SK-N-SH (cell line): ENCODE results near the gene UVRAG. TPM values are rescaled to one million over a fixed set of nuclear protein-coding genes. Genes with fewer than 3 reads are reported as not detected.

Experiments used
- CTCF ChIA-PET: fragments of 300-600, 350-600 bp; formaldehyde crosslinking; extraction: SDS; loops from one replicate; lab custom pipeline; 2021; lab: Yijun Ruan, JAX
- POLR2A ChIA-PET: fragments of 350-600 bp; sonication (Branson Sonifier 250); formaldehyde crosslinking; extraction: SDS; loops from one replicate; lab custom pipeline; 2020; ENCODE audit warnings: antibody characterized with exemption, inconsistent platforms; lab: Yijun Ruan, JAX
- DNase-seq: peaks from one replicate; pipeline ENCODE4 v3.0.0; 2012
- H2AFZ ChIP-seq: fragments of 200-600 bp; sonication (generic); 2 replicates; pipeline ENCODE4 v1.8.1; 2016; ENCODE audit warnings: antibody characterized with exemption, mild to moderate bottlenecking, low read depth
- H3F3A ChIP-seq: fragments of 200-600 bp; sonication (generic); replicated peaks from 2 replicates; pipeline ENCODE3; 2016; ENCODE audit warnings: antibody characterized with exemption, mild to moderate bottlenecking; ENCODE audit not compliant: insufficient read depth
- H3K27ac ChIP-seq, 2 experiments: fragments of 200-500 bp in 1 of 2; fragments of 200-600 bp in 1 of 2; sonication (Bioruptor generic) in 1 of 2; sonication (generic), shearing (Covaris generic) in 1 of 2; 2 replicates each; pipeline versions ENCODE4 v1.5.1 to v1.6.1; 2014 to 2016; ENCODE audit warnings: low read depth in 2 of 2, inconsistent platforms in 1 of 2, low read length in 1 of 2, mild to moderate bottlenecking in 1 of 2, mixed read lengths in 1 of 2
- H3K27me3 ChIP-seq: fragments of 200-600 bp; sonication (generic), shearing (Covaris generic); 2 replicates; pipeline ENCODE4 v1.6.1; 2016; ENCODE audit warnings: mixed run types; ENCODE audit not compliant: insufficient read depth
- H3K36me3 ChIP-seq, 2 experiments: fragments of 200-500 bp in 1 of 2; fragments of 200-600 bp in 1 of 2; sonication (Bioruptor generic) in 1 of 2; sonication (generic) in 1 of 2; replicated peaks in 1 of 2; 2 replicates each; pipeline versions ENCODE3 to v1.5.1; 2014 to 2016; ENCODE audit warnings: low read length in 1 of 2, mild to moderate bottlenecking in 1 of 2; ENCODE audit not compliant: insufficient read depth in 2 of 2, control insufficient read depth in 1 of 2
- H3K4me1 ChIP-seq, 2 experiments: fragments of 200-500 bp in 1 of 2; fragments of 200-600 bp in 1 of 2; sonication (Bioruptor generic) in 1 of 2; sonication (generic), shearing (Covaris generic) in 1 of 2; 2 replicates each; pipeline versions ENCODE4 v1.5.1 to v1.6.1; 2014 to 2016; ENCODE audit warnings: low read depth in 1 of 2, low read length in 1 of 2, mixed run types in 1 of 2; ENCODE audit not compliant: insufficient read depth in 2 of 2, control insufficient read depth in 1 of 2
- H3K4me2 ChIP-seq: fragments of 200-600 bp; sonication (generic), shearing (Covaris generic); 2 replicates; pipeline ENCODE4 v1.6.1; 2017; ENCODE audit warnings: mixed run types
- H3K4me3 ChIP-seq, 2 experiments: fragments of 200-500 bp in 1 of 2; fragments of 200-600 bp in 1 of 2; sonication (Bioruptor generic) in 1 of 2; sonication (generic), shearing (Covaris generic) in 1 of 2; 2 replicates each; pipeline versions ENCODE4 v1.5.1 to v1.8.1; 2014 to 2016; ENCODE audit warnings: low read depth in 2 of 2, inconsistent platforms in 1 of 2, low read length in 1 of 2, mild to moderate bottlenecking in 1 of 2, mixed read lengths in 1 of 2, moderate library complexity in 1 of 2
- H3K79me2 ChIP-seq: fragments of 200-600 bp; sonication (generic); 2 replicates; pipeline ENCODE4 v1.8.1; 2017; ENCODE audit warnings: mild to moderate bottlenecking; ENCODE audit not compliant: insufficient read depth
- H3K9ac ChIP-seq: fragments of 200-600 bp; sonication (generic); 2 replicates; pipeline ENCODE4 v1.6.1; 2017; ENCODE audit warnings: mixed run types
- H3K9me2 ChIP-seq: fragments of 200-600 bp; sonication (generic); 2 replicates; pipeline ENCODE4 v1.6.1; 2017; ENCODE audit warnings: mixed run types
- H3K9me3 ChIP-seq: fragments of 200-600 bp; sonication (generic); 2 replicates; pipeline ENCODE4 v1.6.1; 2017; ENCODE audit warnings: mixed run types, mild to moderate bottlenecking, moderate library complexity
- H4K20me1 ChIP-seq: fragments of 200-600 bp; sonication (generic); 2 replicates; pipeline ENCODE4 v1.6.1; 2017; ENCODE audit warnings: mild to moderate bottlenecking, mixed run types; ENCODE audit not compliant: insufficient read depth
- ELF1 ChIP-seq: IDR thresholded peaks from 2 replicates; pipeline ENCODE4 v1.4.0; 2012
- EP300 ChIP-seq, 2 experiments: IDR thresholded peaks; 2 replicates each; pipeline versions ENCODE4 v1.4.0 to v1.6.1; 2012; ENCODE audit warnings: borderline replicate concordance in 1 of 2, low read depth in 1 of 2, low read length in 1 of 2
- EZH2phosphoT487 ChIP-seq: fragments of 200-600 bp; sonication (generic); IDR thresholded peaks from 2 replicates; pipeline ENCODE4 v1.6.1; 2017; ENCODE audit warnings: low read depth, mixed run types, mild to moderate bottlenecking, antibody characterized with exemption, moderate library complexity, borderline replicate concordance
- GATA2 ChIP-seq: sonication (generic); formaldehyde crosslinking; IDR thresholded peaks from 2 replicates; pipeline ENCODE4 v1.5.0; 2020; ENCODE audit warnings: mild to moderate bottlenecking, missing genetic modification reagents
- MXI1 ChIP-seq: IDR thresholded peaks from 2 replicates; pipeline ENCODE4 v1.6.1; 2012; ENCODE audit warnings: mild to moderate bottlenecking, low read depth, low read length, improper control_type of control experiment
- NFIC ChIP-seq: IDR thresholded peaks from 2 replicates; pipeline ENCODE4 v1.4.0; 2012; ENCODE audit warnings: borderline replicate concordance
- NRF1 ChIP-seq: IDR thresholded peaks from 2 replicates; pipeline ENCODE4 v1.6.1; 2012; ENCODE audit warnings: low read depth, mild to moderate bottlenecking, low read length
- POLR2AphosphoS5 ChIP-seq: IDR thresholded peaks from 2 replicates; pipeline ENCODE4 v1.6.1; 2012; ENCODE audit warnings: low read depth, low read length
- RAD21 ChIP-seq: IDR thresholded peaks from 2 replicates; pipeline ENCODE4 v1.6.1; 2012; ENCODE audit warnings: mild to moderate bottlenecking, low read length
- RCOR1 ChIP-seq: fragments of 150-350 bp; IDR thresholded peaks from 2 replicates; pipeline ENCODE4 v1.6.1; 2017; ENCODE audit warnings: antibody characterized with exemption, low read length
- RXRA ChIP-seq: IDR thresholded peaks from 2 replicates; pipeline ENCODE4 v1.4.0; 2012; ENCODE audit warnings: low read depth, mild to moderate bottlenecking, borderline replicate concordance
- TCF12 ChIP-seq: IDR thresholded peaks from 2 replicates; pipeline ENCODE4 v1.4.0; 2012
- TEAD4 ChIP-seq: IDR thresholded peaks from 2 replicates; pipeline ENCODE4 v1.4.0; 2012; ENCODE audit warnings: mild to moderate bottlenecking, borderline replicate concordance; ENCODE audit not compliant: insufficient read depth
- WGBS: methylation state at CpG from one replicate; pipeline ENCODE4 v1.1.6; 2017; ENCODE audit warnings: low lambda C conversion rate; 5-methylcytosine and 5-hydroxymethylcytosine counted together
- polyA plus RNA-seq, 3 experiments: library from polyadenylated mRNA; depleted of rRNA; stranded (reverse); fragments of >200 nt; gene quantifications; 2 replicates each; pipeline ENCODE4 v1.2.3, GENCODE V29; 2012
- TF ChIP-seq, protein P1 (sequence below): IDR thresholded peaks from 2 replicates; pipeline ENCODE4 v1.6.1; 2012; ENCODE audit warnings: mild to moderate bottlenecking, low read depth, low read length, moderate library complexity
- TF ChIP-seq, protein P2 (sequence below): IDR thresholded peaks from 2 replicates; pipeline ENCODE4 v1.4.0; 2012; ENCODE audit warnings: low read depth, borderline replicate concordance
- TF ChIP-seq, protein P3 (sequence below): fragments of 200-600 bp; sonication (generic); IDR thresholded peaks from 2 replicates; pipeline ENCODE4 v1.6.1; 2017; ENCODE audit warnings: antibody characterized with exemption, mild to moderate bottlenecking, moderate library complexity
- TF ChIP-seq, protein P4 (sequence below): IDR thresholded peaks from 2 replicates; pipeline ENCODE4 v1.4.0; 2012; ENCODE audit warnings: low read depth
- TF ChIP-seq, protein P5 (sequence below): fragments of 150-350 bp; IDR thresholded peaks from 2 replicates; pipeline ENCODE4 v1.6.1; 2017; ENCODE audit warnings: antibody characterized with exemption, low read length, low read depth, borderline replicate concordance

The UVRAG gene
- polyA plus RNA-seq, 1 of the 3 experiments (the other 2 are of a cell fraction): 5.8 TPM

DNA sequence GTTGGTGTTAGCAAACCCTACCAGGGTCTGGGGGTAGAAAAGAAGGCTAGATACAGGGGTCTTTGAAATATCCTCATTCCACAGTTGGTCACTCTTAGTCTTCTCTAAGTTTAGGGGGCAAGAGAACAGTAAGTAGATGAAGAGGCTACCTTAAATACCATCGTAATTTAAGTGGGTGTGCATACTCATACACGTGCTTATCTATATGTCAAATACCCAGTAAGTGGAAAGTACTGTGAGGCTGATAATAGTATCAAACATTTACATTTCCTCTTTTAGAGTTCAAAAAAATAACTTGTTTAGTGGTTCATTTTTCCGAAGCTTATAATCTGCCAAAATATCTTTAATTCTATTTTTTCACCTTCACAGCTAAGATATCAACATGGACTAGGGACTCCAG is 300.5 kb downstream of the UVRAG start:
- H3K4me2 ChIP-seq: no peak overlapping the region

More for the DNA sequence above, 300.5 kb downstream of the UVRAG start:
- no peak overlapping the region for H2AFZ ChIP-seq
- H3K4me1 ChIP-seq: peaks cover 0 to 9% of the 10 kb centered on the region in 2 experiments; a peak in 1 of 4 replicates
- no peak overlapping the region for H3K9ac ChIP-seq
- no peak for DNase-seq
- H3K9me3 ChIP-seq: no peaks in the 10 kb centered on the region
- POLR2A ChIA-PET: no interaction called here
- H3K79me2 ChIP-seq: no peaks in the 10 kb centered on the region
- no peaks in the 10 kb centered on the region for H3F3A ChIP-seq
- H4K20me1 ChIP-seq: no peaks in the 10 kb centered on the region
- H3K4me3 ChIP-seq: no peak overlapping the region
- TF ChIP-seq RCOR1 (no peak), EZH2phosphoT487 (no peak), NFIC (no peak), MXI1 (no peak), NRF1 (no peak), TEAD4 (no peak), EP300 (IDR thresholded peaks at IDR 0.05; ENCODE audit: borderline replicate concordance in 1 of 2, low read depth in 1 of 2, low read length in 1 of 2) (no peak), ELF1 (no peak), RAD21 (no peak), POLR2AphosphoS5 (no peak), GATA2 (CRISPR knock-in tag) (no peak), RXRA (no peak), TCF12 (no peak)
- TF ChIP-seq, protein P1, sequence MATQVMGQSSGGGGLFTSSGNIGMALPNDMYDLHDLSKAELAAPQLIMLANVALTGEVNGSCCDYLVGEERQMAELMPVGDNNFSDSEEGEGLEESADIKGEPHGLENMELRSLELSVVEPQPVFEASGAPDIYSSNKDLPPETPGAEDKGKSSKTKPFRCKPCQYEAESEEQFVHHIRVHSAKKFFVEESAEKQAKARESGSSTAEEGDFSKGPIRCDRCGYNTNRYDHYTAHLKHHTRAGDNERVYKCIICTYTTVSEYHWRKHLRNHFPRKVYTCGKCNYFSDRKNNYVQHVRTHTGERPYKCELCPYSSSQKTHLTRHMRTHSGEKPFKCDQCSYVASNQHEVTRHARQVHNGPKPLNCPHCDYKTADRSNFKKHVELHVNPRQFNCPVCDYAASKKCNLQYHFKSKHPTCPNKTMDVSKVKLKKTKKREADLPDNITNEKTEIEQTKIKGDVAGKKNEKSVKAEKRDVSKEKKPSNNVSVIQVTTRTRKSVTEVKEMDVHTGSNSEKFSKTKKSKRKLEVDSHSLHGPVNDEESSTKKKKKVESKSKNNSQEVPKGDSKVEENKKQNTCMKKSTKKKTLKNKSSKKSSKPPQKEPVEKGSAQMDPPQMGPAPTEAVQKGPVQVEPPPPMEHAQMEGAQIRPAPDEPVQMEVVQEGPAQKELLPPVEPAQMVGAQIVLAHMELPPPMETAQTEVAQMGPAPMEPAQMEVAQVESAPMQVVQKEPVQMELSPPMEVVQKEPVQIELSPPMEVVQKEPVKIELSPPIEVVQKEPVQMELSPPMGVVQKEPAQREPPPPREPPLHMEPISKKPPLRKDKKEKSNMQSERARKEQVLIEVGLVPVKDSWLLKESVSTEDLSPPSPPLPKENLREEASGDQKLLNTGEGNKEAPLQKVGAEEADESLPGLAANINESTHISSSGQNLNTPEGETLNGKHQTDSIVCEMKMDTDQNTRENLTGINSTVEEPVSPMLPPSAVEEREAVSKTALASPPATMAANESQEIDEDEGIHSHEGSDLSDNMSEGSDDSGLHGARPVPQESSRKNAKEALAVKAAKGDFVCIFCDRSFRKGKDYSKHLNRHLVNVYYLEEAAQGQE: no peak
- TF ChIP-seq, protein P2, sequence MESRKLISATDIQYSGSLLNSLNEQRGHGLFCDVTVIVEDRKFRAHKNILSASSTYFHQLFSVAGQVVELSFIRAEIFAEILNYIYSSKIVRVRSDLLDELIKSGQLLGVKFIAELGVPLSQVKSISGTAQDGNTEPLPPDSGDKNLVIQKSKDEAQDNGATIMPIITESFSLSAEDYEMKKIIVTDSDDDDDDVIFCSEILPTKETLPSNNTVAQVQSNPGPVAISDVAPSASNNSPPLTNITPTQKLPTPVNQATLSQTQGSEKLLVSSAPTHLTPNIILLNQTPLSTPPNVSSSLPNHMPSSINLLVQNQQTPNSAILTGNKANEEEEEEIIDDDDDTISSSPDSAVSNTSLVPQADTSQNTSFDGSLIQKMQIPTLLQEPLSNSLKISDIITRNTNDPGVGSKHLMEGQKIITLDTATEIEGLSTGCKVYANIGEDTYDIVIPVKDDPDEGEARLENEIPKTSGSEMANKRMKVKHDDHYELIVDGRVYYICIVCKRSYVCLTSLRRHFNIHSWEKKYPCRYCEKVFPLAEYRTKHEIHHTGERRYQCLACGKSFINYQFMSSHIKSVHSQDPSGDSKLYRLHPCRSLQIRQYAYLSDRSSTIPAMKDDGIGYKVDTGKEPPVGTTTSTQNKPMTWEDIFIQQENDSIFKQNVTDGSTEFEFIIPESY: no peak
- TF ChIP-seq, protein P3, sequence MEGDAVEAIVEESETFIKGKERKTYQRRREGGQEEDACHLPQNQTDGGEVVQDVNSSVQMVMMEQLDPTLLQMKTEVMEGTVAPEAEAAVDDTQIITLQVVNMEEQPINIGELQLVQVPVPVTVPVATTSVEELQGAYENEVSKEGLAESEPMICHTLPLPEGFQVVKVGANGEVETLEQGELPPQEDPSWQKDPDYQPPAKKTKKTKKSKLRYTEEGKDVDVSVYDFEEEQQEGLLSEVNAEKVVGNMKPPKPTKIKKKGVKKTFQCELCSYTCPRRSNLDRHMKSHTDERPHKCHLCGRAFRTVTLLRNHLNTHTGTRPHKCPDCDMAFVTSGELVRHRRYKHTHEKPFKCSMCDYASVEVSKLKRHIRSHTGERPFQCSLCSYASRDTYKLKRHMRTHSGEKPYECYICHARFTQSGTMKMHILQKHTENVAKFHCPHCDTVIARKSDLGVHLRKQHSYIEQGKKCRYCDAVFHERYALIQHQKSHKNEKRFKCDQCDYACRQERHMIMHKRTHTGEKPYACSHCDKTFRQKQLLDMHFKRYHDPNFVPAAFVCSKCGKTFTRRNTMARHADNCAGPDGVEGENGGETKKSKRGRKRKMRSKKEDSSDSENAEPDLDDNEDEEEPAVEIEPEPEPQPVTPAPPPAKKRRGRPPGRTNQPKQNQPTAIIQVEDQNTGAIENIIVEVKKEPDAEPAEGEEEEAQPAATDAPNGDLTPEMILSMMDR: no peak
- TF ChIP-seq, protein P4, sequence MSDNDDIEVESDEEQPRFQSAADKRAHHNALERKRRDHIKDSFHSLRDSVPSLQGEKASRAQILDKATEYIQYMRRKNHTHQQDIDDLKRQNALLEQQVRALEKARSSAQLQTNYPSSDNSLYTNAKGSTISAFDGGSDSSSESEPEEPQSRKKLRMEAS: no peak
- TF ChIP-seq, protein P5, sequence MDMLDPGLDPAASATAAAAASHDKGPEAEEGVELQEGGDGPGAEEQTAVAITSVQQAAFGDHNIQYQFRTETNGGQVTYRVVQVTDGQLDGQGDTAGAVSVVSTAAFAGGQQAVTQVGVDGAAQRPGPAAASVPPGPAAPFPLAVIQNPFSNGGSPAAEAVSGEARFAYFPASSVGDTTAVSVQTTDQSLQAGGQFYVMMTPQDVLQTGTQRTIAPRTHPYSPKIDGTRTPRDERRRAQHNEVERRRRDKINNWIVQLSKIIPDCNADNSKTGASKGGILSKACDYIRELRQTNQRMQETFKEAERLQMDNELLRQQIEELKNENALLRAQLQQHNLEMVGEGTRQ: no peak
- TF ChIP-seq, all 33 proteins: peak for 0
- Histone ChIP-seq H3K27ac (no peak overlapping the region), H3K36me3 (peaks cover 3 to 6% of the 10 kb centered on the region in 2 experiments), H3K27me3 (no peaks in the 10 kb centered on the region), H3K9me2 (no peaks in the 10 kb centered on the region)
- CTCF ChIA-PET: no interaction called here
- 91% methylated on average over 3 of the region's 3 CpGs for WGBS
